ENCODE results near the gene APOM. TPM values are rescaled to one million over a fixed set of nuclear protein-coding genes. Genes with fewer than 3 reads are reported as not detected.

Gene APOM
- total RNA-seq, 4 donors from 2014 or later = 2.3 to 5.1 (median 4.5) TPM

- TF ChIP-seq CTCF (IDR thresholded peaks at IDR 0.05) = no peak
- no peak for TF ChIP-seq POLR2A (IDR thresholded peaks at IDR 0.05)
- Histone ChIP-seq H3K4me1 (peaks cover 6 to 12% of the 10 kb centered on the region in 2 donors), H3K27me3 (no peaks in the 10 kb centered on the region), H3K9me3 (no peaks in the 10 kb centered on the region), H3K36me3 (peaks cover 6 to 14% of the 10 kb centered on the region in 2 donors), H3K27ac (no peak overlapping the region), H3K4me3 (replicated peaks in 1 of 3) (no peak overlapping the region)
- WGBS, 2 donors = 48 to 66% methylated on average over 6 of the region's 6 CpGs
- intact Hi-C loops (cut with DNase I) = loop anchor here (10.0 kb wide), 1 partner anchor 288 kb away; no protein-coding TSS in a partner anchor
- DNase-seq = no peak
These were observed 21.2 kb downstream of the APOM start for GRCh38 chr6:31676904-31677303.

GRCh38 chr6:31677955-31678354 lies 22.3 kb downstream of the APOM start:
- intact Hi-C loops (cut with DNase I) = loop anchor here (10.0 kb wide), 1 partner anchor 287 kb away; no protein-coding TSS in a partner anchor
- no peak overlapping the region for H3K27ac ChIP-seq
- DNase-seq = no peak
- H3K9me3 ChIP-seq = no peaks in the 10 kb centered on the region
- peaks cover 9 to 14% of the 10 kb centered on the region in 2 donors for H3K4me1 ChIP-seq
- TF ChIP-seq POLR2A (IDR thresholded peaks at IDR 0.05) (no peak), CTCF (IDR thresholded peaks at IDR 0.05) (no peak)
- no peak overlapping the region for H3K4me3 ChIP-seq (replicated peaks in 1 of 3)
- no peaks in the 10 kb centered on the region for H3K27me3 ChIP-seq
- 71% methylated on average over 8 of the region's 8 CpGs for WGBS, 2 donors
- H3K36me3 ChIP-seq = peaks cover 0 to 4% of the 10 kb centered on the region in 2 donors

- TF ChIP-seq CTCF (IDR thresholded peaks at IDR 0.05) (peak; percentile 25 to 89 (median 80)), POLR2A (IDR thresholded peaks at IDR 0.05) (no peak)
- 10 to 13% methylated on average over 17 of the region's 17 CpGs for WGBS, 2 donors
- intact Hi-C loops (cut with DNase I) = loop anchor here (5.0 kb wide), 1 partner anchor 152 kb away; no protein-coding TSS in a partner anchor
- peak within 1 kb of the TSS in 2 of 3 donors; percentile 24 to 27 for H3K4me3 ChIP-seq (replicated peaks in 1 of 3)
- peak; percentile 89 for DNase-seq
- H3K4me1 ChIP-seq = peaks cover 10 to 18% of the 10 kb centered on the region in 2 donors
- H3K27me3 ChIP-seq = no peaks in the 10 kb centered on the region
- no peaks in the 10 kb centered on the region for H3K9me3 ChIP-seq
- peak within 1 kb of the TSS; percentile 79 to 84 (median 80) for H3K27ac ChIP-seq
- no peaks in the 10 kb centered on the region for H3K36me3 ChIP-seq
These were observed 24.8 kb downstream of the APOM start, which contains the start of gene LY6G5C for GRCh38 chr6:31680226-31681134. Gene LY6G5C, minus strand, starts transcription at chr6:31681067. Its CDS starts 694 bp downstream, at chr6:31680373.

- no peaks in the 10 kb centered on the region for H3K9me3 ChIP-seq
- H3K36me3 ChIP-seq = peaks cover 0 to under 1% of the 10 kb centered on the region in 2 donors
- TF ChIP-seq CTCF (IDR thresholded peaks at IDR 0.05) = no peak
- TF ChIP-seq POLR2A (IDR thresholded peaks at IDR 0.05) = peak in 1 of 2 donors; percentile 42
- peak; percentile 91 to 92 for DNase-seq
- H3K4me1 ChIP-seq = peaks cover 10 to 18% of the 10 kb centered on the region in 2 donors
- WGBS, 2 donors = 0% methylated on average over 11 to 27 of the region's 40 CpGs
- H3K27ac ChIP-seq = peak overlapping the region; percentile 79 to 84 (median 80)
- no peaks in the 10 kb centered on the region for H3K27me3 ChIP-seq
- peak overlapping the region in 2 of 3 donors; percentile 24 to 27 for H3K4me3 ChIP-seq (replicated peaks in 1 of 3)
- intact Hi-C loops (cut with DNase I) = loop anchor here (5.0 kb wide), 1 partner anchor 151 kb away; no protein-coding TSS in a partner anchor
These were observed 25.5 kb downstream of the APOM start for GRCh38 chr6:31681135-31681671.

All from thyroid gland (tissue), 4 donors.